SK-N-SH (cell line): ENCODE results near the gene ETV3L. TPM values are rescaled to one million over a fixed set of nuclear protein-coding genes. Genes with fewer than 3 reads are reported as not detected.

Experiments
- CTCF ChIA-PET: fragments of 300-600, 350-600 bp; formaldehyde crosslinking; extraction: SDS; loops from one replicate; lab custom pipeline; 2021; lab: Yijun Ruan, JAX
- POLR2A ChIA-PET: fragments of 350-600 bp; sonication (Branson Sonifier 250); formaldehyde crosslinking; extraction: SDS; loops from one replicate; lab custom pipeline; 2020; ENCODE audit warnings: antibody characterized with exemption, inconsistent platforms; lab: Yijun Ruan, JAX
- DNase-seq: peaks from one replicate; pipeline ENCODE4 v3.0.0; 2012
- H2AFZ ChIP-seq: fragments of 200-600 bp; sonication (generic); 2 replicates; pipeline ENCODE4 v1.8.1; 2016; ENCODE audit warnings: antibody characterized with exemption, mild to moderate bottlenecking, low read depth
- H3F3A ChIP-seq: fragments of 200-600 bp; sonication (generic); replicated peaks from 2 replicates; pipeline ENCODE3; 2016; ENCODE audit warnings: antibody characterized with exemption, mild to moderate bottlenecking; ENCODE audit not compliant: insufficient read depth
- H3K27ac ChIP-seq, 2 experiments: fragments of 200-500 bp in 1 of 2; fragments of 200-600 bp in 1 of 2; sonication (Bioruptor generic) in 1 of 2; sonication (generic), shearing (Covaris generic) in 1 of 2; 2 replicates each; pipeline versions ENCODE4 v1.5.1 to v1.6.1; 2014 to 2016; ENCODE audit warnings: low read depth in 2 of 2, inconsistent platforms in 1 of 2, low read length in 1 of 2, mild to moderate bottlenecking in 1 of 2, mixed read lengths in 1 of 2
- H3K27me3 ChIP-seq: fragments of 200-600 bp; sonication (generic), shearing (Covaris generic); 2 replicates; pipeline ENCODE4 v1.6.1; 2016; ENCODE audit warnings: mixed run types; ENCODE audit not compliant: insufficient read depth
- H3K36me3 ChIP-seq, 2 experiments: fragments of 200-500 bp in 1 of 2; fragments of 200-600 bp in 1 of 2; sonication (Bioruptor generic) in 1 of 2; sonication (generic) in 1 of 2; replicated peaks in 1 of 2; 2 replicates each; pipeline versions ENCODE3 to v1.5.1; 2014 to 2016; ENCODE audit warnings: low read length in 1 of 2, mild to moderate bottlenecking in 1 of 2; ENCODE audit not compliant: insufficient read depth in 2 of 2, control insufficient read depth in 1 of 2
- H3K4me1 ChIP-seq, 2 experiments: fragments of 200-500 bp in 1 of 2; fragments of 200-600 bp in 1 of 2; sonication (Bioruptor generic) in 1 of 2; sonication (generic), shearing (Covaris generic) in 1 of 2; 2 replicates each; pipeline versions ENCODE4 v1.5.1 to v1.6.1; 2014 to 2016; ENCODE audit warnings: low read depth in 1 of 2, low read length in 1 of 2, mixed run types in 1 of 2; ENCODE audit not compliant: insufficient read depth in 2 of 2, control insufficient read depth in 1 of 2
- H3K4me2 ChIP-seq: fragments of 200-600 bp; sonication (generic), shearing (Covaris generic); 2 replicates; pipeline ENCODE4 v1.6.1; 2017; ENCODE audit warnings: mixed run types
- H3K4me3 ChIP-seq, 2 experiments: fragments of 200-500 bp in 1 of 2; fragments of 200-600 bp in 1 of 2; sonication (Bioruptor generic) in 1 of 2; sonication (generic), shearing (Covaris generic) in 1 of 2; 2 replicates each; pipeline versions ENCODE4 v1.5.1 to v1.8.1; 2014 to 2016; ENCODE audit warnings: low read depth in 2 of 2, inconsistent platforms in 1 of 2, low read length in 1 of 2, mild to moderate bottlenecking in 1 of 2, mixed read lengths in 1 of 2, moderate library complexity in 1 of 2
- H3K79me2 ChIP-seq: fragments of 200-600 bp; sonication (generic); 2 replicates; pipeline ENCODE4 v1.8.1; 2017; ENCODE audit warnings: mild to moderate bottlenecking; ENCODE audit not compliant: insufficient read depth
- H3K9ac ChIP-seq: fragments of 200-600 bp; sonication (generic); 2 replicates; pipeline ENCODE4 v1.6.1; 2017; ENCODE audit warnings: mixed run types
- H3K9me2 ChIP-seq: fragments of 200-600 bp; sonication (generic); 2 replicates; pipeline ENCODE4 v1.6.1; 2017; ENCODE audit warnings: mixed run types
- H3K9me3 ChIP-seq: fragments of 200-600 bp; sonication (generic); 2 replicates; pipeline ENCODE4 v1.6.1; 2017; ENCODE audit warnings: mixed run types, mild to moderate bottlenecking, moderate library complexity
- H4K20me1 ChIP-seq: fragments of 200-600 bp; sonication (generic); 2 replicates; pipeline ENCODE4 v1.6.1; 2017; ENCODE audit warnings: mild to moderate bottlenecking, mixed run types; ENCODE audit not compliant: insufficient read depth
- ELF1 ChIP-seq: IDR thresholded peaks from 2 replicates; pipeline ENCODE4 v1.4.0; 2012
- GABPA ChIP-seq: IDR thresholded peaks from 2 replicates; pipeline ENCODE4 v1.4.0; 2012; ENCODE audit warnings: low read depth, mild to moderate bottlenecking
- GATA2 ChIP-seq: sonication (generic); formaldehyde crosslinking; IDR thresholded peaks from 2 replicates; pipeline ENCODE4 v1.5.0; 2020; ENCODE audit warnings: mild to moderate bottlenecking, missing genetic modification reagents
- JUND ChIP-seq: IDR thresholded peaks from 2 replicates; pipeline ENCODE4 v1.4.0; 2012
- MXI1 ChIP-seq: IDR thresholded peaks from 2 replicates; pipeline ENCODE4 v1.6.1; 2012; ENCODE audit warnings: mild to moderate bottlenecking, low read depth, low read length, improper control_type of control experiment
- POLR2AphosphoS5 ChIP-seq: IDR thresholded peaks from 2 replicates; pipeline ENCODE4 v1.6.1; 2012; ENCODE audit warnings: low read depth, low read length
- RFX5 ChIP-seq: IDR thresholded peaks from 2 replicates; pipeline ENCODE4 v1.6.1; 2012; ENCODE audit warnings: mild to moderate bottlenecking, improper control_type of control experiment, low read length
- RXRA ChIP-seq: IDR thresholded peaks from 2 replicates; pipeline ENCODE4 v1.4.0; 2012; ENCODE audit warnings: low read depth, mild to moderate bottlenecking, borderline replicate concordance
- SIN3A ChIP-seq: IDR thresholded peaks from 2 replicates; pipeline ENCODE4 v1.6.1; 2012; ENCODE audit warnings: low read depth, mild to moderate bottlenecking, low read length, moderate library complexity, borderline replicate concordance
- SMC3 ChIP-seq: IDR thresholded peaks from 2 replicates; pipeline ENCODE4 v1.6.1; 2012; ENCODE audit warnings: low read depth, low read length, improper control_type of control experiment
- TEAD4 ChIP-seq: IDR thresholded peaks from 2 replicates; pipeline ENCODE4 v1.4.0; 2012; ENCODE audit warnings: mild to moderate bottlenecking, borderline replicate concordance; ENCODE audit not compliant: insufficient read depth
- YY1 ChIP-seq: IDR thresholded peaks from 2 replicates; pipeline ENCODE4 v1.4.0; 2012; ENCODE audit warnings: low read depth, mild to moderate bottlenecking
- WGBS: methylation state at CpG from one replicate; pipeline ENCODE4 v1.1.6; 2017; ENCODE audit warnings: low lambda C conversion rate; 5-methylcytosine and 5-hydroxymethylcytosine counted together
- polyA plus RNA-seq, 3 experiments: library from polyadenylated mRNA; depleted of rRNA; stranded (reverse); fragments of >200 nt; gene quantifications; 2 replicates each; pipeline ENCODE4 v1.2.3, GENCODE V29; 2012
- TF ChIP-seq, protein P1 (sequence below): fragments of 150-350 bp; IDR thresholded peaks from 2 replicates; pipeline ENCODE4 v1.6.1; 2017; ENCODE audit warnings: antibody characterized with exemption, low read length, low read depth, borderline replicate concordance
- TF ChIP-seq, protein P2 (sequence below): IDR thresholded peaks from 2 replicates; pipeline ENCODE4; 2012
- TF ChIP-seq, protein P3 (sequence below): fragments of 150-350 bp; IDR thresholded peaks from 2 replicates; pipeline ENCODE4 v1.6.1; 2016; ENCODE audit warnings: mild to moderate bottlenecking, low read depth, low read length

Gene ETV3L
- polyA plus RNA-seq, 1 of the 3 experiments (the other 2 are of a cell fraction), result not detected

DNA sequence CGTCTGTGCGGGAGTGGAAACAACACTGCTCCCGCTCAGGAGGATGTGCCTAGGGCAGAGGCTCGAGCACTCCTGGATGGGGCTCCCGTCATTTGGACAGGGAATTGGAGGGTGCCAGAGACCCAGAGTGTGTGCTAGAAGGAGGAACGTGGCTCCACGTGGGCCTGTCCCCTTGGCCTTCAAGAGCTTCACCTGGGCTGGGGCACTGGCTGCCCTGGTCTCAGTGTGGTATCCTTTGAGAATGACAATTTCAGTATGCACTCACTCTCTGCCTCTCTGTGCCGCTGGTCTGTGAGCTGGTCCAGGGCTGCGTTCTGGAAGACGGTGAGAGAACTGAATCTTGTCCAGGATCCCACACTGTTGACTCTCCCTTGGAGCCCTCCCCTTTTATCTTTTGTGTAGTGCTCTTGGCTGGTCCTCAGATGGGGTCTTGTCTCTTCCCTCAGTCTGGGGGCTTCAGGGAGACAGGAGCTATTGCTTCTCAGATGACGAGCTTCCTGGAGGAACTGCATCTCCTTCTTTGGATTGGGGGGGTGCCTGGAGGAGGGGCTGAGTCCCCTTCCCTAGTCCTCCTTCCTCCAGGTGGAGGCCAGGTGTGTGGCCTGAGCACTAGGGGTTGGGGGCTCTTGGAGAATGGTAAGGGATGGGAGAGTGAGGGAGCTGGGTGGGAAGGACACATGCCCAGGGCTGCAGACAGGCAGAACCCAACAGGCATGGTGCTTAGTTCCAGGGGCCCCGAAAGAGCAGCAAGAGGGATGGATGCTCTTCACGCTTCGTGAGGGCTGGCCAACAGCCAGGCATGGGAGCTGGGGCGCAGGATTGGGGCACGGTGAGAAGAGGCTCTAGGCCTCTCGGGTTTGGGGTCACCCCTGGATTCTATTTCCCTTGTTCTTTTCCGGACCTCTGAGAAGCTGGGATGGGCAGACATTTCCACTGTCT, 14.8 kb upstream of the ETV3L start:
- Histone ChIP-seq H3K36me3 (no peaks in the 10 kb centered on the region), H3K79me2 (no peaks in the 10 kb centered on the region), H3K4me1 (no peaks in the 10 kb centered on the region), H3K9me3 (no peaks in the 10 kb centered on the region), H3K4me2 (no peak overlapping the region), H3K9me2 (no peaks in the 10 kb centered on the region), H3K4me3 (no peak overlapping the region), H2AFZ (no peak overlapping the region), H3F3A (no peaks in the 10 kb centered on the region), H4K20me1 (no peaks in the 10 kb centered on the region), H3K9ac (no peak overlapping the region), H3K27ac (no peak overlapping the region), H3K27me3 (no peaks in the 10 kb centered on the region)
- TF ChIP-seq RFX5 (no peak), JUND (no peak), TEAD4 (no peak), GABPA (no peak), YY1 (no peak), GATA2 (CRISPR knock-in tag) (no peak), SMC3 (no peak), MXI1 (no peak), RXRA (no peak), ELF1 (no peak), POLR2AphosphoS5 (no peak), SIN3A (no peak)
- TF ChIP-seq, protein P1, sequence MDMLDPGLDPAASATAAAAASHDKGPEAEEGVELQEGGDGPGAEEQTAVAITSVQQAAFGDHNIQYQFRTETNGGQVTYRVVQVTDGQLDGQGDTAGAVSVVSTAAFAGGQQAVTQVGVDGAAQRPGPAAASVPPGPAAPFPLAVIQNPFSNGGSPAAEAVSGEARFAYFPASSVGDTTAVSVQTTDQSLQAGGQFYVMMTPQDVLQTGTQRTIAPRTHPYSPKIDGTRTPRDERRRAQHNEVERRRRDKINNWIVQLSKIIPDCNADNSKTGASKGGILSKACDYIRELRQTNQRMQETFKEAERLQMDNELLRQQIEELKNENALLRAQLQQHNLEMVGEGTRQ, result no peak
- TF ChIP-seq, protein P2, sequence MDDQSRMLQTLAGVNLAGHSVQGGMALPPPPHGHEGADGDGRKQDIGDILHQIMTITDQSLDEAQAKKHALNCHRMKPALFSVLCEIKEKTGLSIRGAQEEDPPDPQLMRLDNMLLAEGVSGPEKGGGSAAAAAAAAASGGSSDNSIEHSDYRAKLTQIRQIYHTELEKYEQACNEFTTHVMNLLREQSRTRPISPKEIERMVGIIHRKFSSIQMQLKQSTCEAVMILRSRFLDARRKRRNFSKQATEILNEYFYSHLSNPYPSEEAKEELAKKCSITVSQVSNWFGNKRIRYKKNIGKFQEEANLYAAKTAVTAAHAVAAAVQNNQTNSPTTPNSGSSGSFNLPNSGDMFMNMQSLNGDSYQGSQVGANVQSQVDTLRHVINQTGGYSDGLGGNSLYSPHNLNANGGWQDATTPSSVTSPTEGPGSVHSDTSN, result no peak
- TF ChIP-seq, protein P3, sequence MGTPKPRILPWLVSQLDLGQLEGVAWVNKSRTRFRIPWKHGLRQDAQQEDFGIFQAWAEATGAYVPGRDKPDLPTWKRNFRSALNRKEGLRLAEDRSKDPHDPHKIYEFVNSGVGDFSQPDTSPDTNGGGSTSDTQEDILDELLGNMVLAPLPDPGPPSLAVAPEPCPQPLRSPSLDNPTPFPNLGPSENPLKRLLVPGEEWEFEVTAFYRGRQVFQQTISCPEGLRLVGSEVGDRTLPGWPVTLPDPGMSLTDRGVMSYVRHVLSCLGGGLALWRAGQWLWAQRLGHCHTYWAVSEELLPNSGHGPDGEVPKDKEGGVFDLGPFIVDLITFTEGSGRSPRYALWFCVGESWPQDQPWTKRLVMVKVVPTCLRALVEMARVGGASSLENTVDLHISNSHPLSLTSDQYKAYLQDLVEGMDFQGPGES, result no peak
- ChIA-PET CTCF (interaction anchor here (0.9 to 4.7 kb wide), 3 partner anchors 25 to 41 kb away, joined by 3 to 27 read pairs (median 7); no protein-coding TSS in a partner anchor), POLR2A (no interaction called here)
- WGBS, result 74% methylated on average over 17 of the region's 18 CpGs
- DNase-seq, result no peak
